MCF 10A (cell line): Measurements from ENCODE around the gene RNF157. TPM values are rescaled to one million over a fixed set of nuclear protein-coding genes. Genes with fewer than 3 reads are reported as not detected.
A peak's percentile ranks its signal among the peaks of the same experiment; 100 is the strongest.

Source experiments
- BruUV-seq: library from RNA; stranded (reverse); fragments of 400-500 nt; replicated peaks from 2 replicates; lab custom pipeline; 2021; lab: Mats Ljungman, UMichigan
- CTCF ChIA-PET: fragments of 300-600 bp; sonication (Branson Sonifier 250); formaldehyde crosslinking; extraction: SDS; loops from one replicate; lab custom pipeline; 2021; ENCODE audit warnings: antibody characterized with exemption, inconsistent platforms; lab: Yijun Ruan, JAX
- POLR2A ChIA-PET: fragments of 300-600, 350-650 bp; sonication (Branson Sonifier 250); formaldehyde crosslinking; extraction: SDS; loops from one replicate; lab custom pipeline; 2020; ENCODE audit warnings: antibody characterized with exemption, inconsistent platforms; lab: Yijun Ruan, JAX
- DNase-seq: peaks from one replicate; pipeline ENCODE4 v3.0.0-alpha.2; 2018; ENCODE audit not compliant: unreplicated experiment
- H3K27ac Mint-ChIP-seq: one replicate; pipeline ENCODE4 v1.8.0; 2022; ENCODE audit warnings: mild to moderate bottlenecking, low read depth, mixed read lengths; ENCODE audit not compliant: unreplicated experiment
- H3K27me3 Mint-ChIP-seq: one replicate; pipeline ENCODE4 v1.8.0; 2022; ENCODE audit warnings: mixed read lengths; ENCODE audit not compliant: insufficient read depth, unreplicated experiment
- H3K36me3 Mint-ChIP-seq: one replicate; pipeline ENCODE4 v1.8.0; 2022; ENCODE audit warnings: mild to moderate bottlenecking, moderate library complexity, mixed read lengths; ENCODE audit not compliant: insufficient read depth, unreplicated experiment
- H3K4me1 Mint-ChIP-seq: one replicate; pipeline ENCODE4 v1.8.0; 2022; ENCODE audit warnings: mixed read lengths; ENCODE audit not compliant: insufficient read depth, unreplicated experiment
- H3K4me3 Mint-ChIP-seq: one replicate; pipeline ENCODE4 v1.8.0; 2022; ENCODE audit warnings: mild to moderate bottlenecking, moderate library complexity, mixed read lengths; ENCODE audit not compliant: unreplicated experiment
- H3K9me3 Mint-ChIP-seq: one replicate; pipeline ENCODE4 v1.8.0; 2022; ENCODE audit warnings: mixed read lengths; ENCODE audit not compliant: unreplicated experiment
- CTCF ChIP-seq: fragments of 200-600 bp; IDR thresholded peaks from one replicate; pipeline ENCODE4 v1.8.0; 2022; ENCODE audit warnings: antibody characterized with exemption, mild to moderate bottlenecking; ENCODE audit not compliant: unreplicated experiment
- intact Hi-C: fragments of 100-400 bp; cut with micrococcal nuclease; formaldehyde crosslinking; loops from 2 replicates; pipeline ENCODE4 v1.14.1; 2022
- total RNA-seq: library from RNA; stranded (reverse); gene quantifications from 2 replicates; pipeline ENCODE4 v1.2.3, GENCODE V29; 2022

The RNF157 gene
- total RNA-seq, 1 experiment from 2014 or later, result 0.44 TPM

DNA sequence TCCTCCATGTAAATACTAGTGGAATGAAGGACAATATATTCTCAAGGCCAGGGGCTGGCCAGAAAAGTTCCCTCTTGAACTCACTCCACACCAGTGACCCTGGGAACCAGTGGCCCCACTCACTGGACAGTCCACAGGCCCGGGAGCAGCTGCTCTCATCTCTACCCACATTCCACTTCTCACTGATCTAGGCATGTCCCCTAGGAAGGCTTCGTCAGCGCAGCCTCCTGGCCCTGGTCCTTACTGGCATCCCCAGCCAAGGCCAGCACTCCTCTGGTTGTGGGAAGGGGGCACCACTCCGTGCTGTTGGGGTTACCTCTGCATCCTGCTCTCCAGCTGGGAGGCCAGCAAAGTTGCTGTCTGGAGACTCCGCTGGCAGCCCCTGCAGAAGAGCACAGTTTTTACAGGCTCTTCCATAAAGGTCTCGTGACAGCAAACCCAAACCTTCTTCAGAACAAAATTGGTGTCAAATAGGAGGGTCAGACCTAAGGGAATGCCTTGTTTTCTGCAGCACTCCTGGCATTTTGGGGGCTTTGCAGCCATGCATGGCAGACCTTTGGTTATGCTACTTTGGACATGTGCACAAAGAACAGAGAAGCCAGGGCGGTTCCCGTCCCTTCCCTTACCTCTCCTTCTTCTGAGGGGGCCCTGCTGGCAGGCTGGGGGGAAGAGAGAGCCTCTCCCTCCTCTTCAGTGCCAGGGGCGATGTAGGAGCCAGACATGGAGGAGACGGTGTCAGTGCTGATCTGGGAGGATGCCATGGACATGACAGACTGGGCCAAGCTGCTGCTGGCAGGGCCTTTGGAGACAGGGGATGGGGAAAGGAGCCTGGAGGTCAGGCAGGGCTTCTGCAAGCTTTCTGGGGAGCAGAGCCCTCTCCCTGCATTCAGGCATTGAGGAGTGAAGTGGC, 85.1 kb downstream of the RNF157 start:
- peaks cover 21% of the 10 kb centered on the region for H3K27me3 Mint-ChIP-seq
- CTCF ChIA-PET, result interaction anchor here (0.6 to 1.6 kb wide), 4 partner anchors 34 to 260 kb away, joined by 3 read pairs; no protein-coding TSS in a partner anchor
- DNase-seq, result no peak
- no peaks in the 10 kb centered on the region for H3K4me1 Mint-ChIP-seq
- TF ChIP-seq CTCF, result no peak
- no peak overlapping the region for H3K27ac Mint-ChIP-seq
- intact Hi-C loops, result no loop called here
- BruUV-seq, result no TSS peak
- POLR2A ChIA-PET, result interaction anchor here (1.1 kb wide), 1 partner anchor 14 kb away, joined by 3 read pairs; no protein-coding TSS in a partner anchor
- H3K36me3 Mint-ChIP-seq, result no peaks in the 10 kb centered on the region
- H3K4me3 Mint-ChIP-seq, result no peak overlapping the region
- H3K9me3 Mint-ChIP-seq, result no peaks in the 10 kb centered on the region

GRCh38 chr17:76154292-76154691, 86.0 kb downstream of the RNF157 start:
- no peak for TF ChIP-seq CTCF
- H3K4me1 Mint-ChIP-seq, result no peaks in the 10 kb centered on the region
- peaks cover 21% of the 10 kb centered on the region for H3K27me3 Mint-ChIP-seq
- BruUV-seq, result no TSS peak
- H3K4me3 Mint-ChIP-seq, result no peak overlapping the region
- no peaks in the 10 kb centered on the region for H3K36me3 Mint-ChIP-seq
- DNase-seq, result no peak
- no peak overlapping the region for H3K27ac Mint-ChIP-seq
- H3K9me3 Mint-ChIP-seq, result no peaks in the 10 kb centered on the region
- ChIA-PET CTCF (interaction anchor here (0.6 to 1.6 kb wide), 4 partner anchors 8 to 125 kb away, joined by 3 read pairs; no protein-coding TSS in a partner anchor), POLR2A (no interaction called here)
- intact Hi-C loops, result no loop called here

DNA sequence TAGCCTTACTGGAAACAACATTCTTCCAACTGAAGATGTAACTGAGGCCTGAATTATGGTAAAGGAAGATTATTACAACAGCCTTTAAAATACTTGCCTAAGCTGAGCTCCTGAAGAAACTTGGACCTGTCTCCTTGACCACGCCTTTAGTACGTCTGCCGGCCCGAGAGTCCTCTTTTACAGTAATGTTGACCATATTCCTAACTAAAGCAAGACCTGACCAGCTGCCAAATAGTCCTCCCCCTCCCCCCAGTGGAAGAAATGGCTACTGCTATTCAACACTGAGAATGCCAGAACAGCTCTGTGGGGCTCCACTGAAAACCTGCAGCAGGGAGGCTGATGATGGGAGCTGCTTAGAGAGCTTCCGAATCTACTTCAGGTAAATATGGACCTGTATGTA, 86.7 kb downstream of the RNF157 start:
- ChIA-PET CTCF (interaction anchor here (0.9 to 1.2 kb wide), 5 partner anchors 9 to 126 kb away, joined by 3 to 5 read pairs (median 3); no protein-coding TSS in a partner anchor), POLR2A (no interaction called here)
- H3K9me3 Mint-ChIP-seq, result no peaks in the 10 kb centered on the region
- H3K27me3 Mint-ChIP-seq, result peaks cover 21% of the 10 kb centered on the region
- H3K4me1 Mint-ChIP-seq, result no peaks in the 10 kb centered on the region
- H3K36me3 Mint-ChIP-seq, result no peaks in the 10 kb centered on the region
- no TSS peak for BruUV-seq
- TF ChIP-seq CTCF, result no peak
- intact Hi-C loops, result no loop called here
- peak; percentile 38 for DNase-seq
- no peak overlapping the region for H3K4me3 Mint-ChIP-seq
- no peak overlapping the region for H3K27ac Mint-ChIP-seq

- H3K27ac Mint-ChIP-seq, result no peak overlapping the region
- no peaks in the 10 kb centered on the region for H3K4me1 Mint-ChIP-seq
- no peak for TF ChIP-seq CTCF
- peaks cover 20% of the 10 kb centered on the region for H3K27me3 Mint-ChIP-seq
- H3K4me3 Mint-ChIP-seq, result no peak overlapping the region
- CTCF ChIA-PET, result interaction anchor here (0.9 to 1.2 kb wide), 4 partner anchors 9 to 126 kb away, joined by 3 to 5 read pairs (median 3); no protein-coding TSS in a partner anchor
- H3K9me3 Mint-ChIP-seq, result no peaks in the 10 kb centered on the region
- intact Hi-C loops, result no loop called here
- BruUV-seq, result no TSS peak
- POLR2A ChIA-PET, result interaction anchor here (0.6 kb wide), 1 partner anchor 667 kb away, joined by 3 read pairs; no protein-coding TSS in a partner anchor
- no peaks in the 10 kb centered on the region for H3K36me3 Mint-ChIP-seq
- no peak for DNase-seq
These were observed 87.1 kb downstream of the RNF157 start for GRCh38 chr17:76153202-76153601.
